Calu3 (cell line): Measurements from ENCODE around the gene MTMR3. TPM values are rescaled to one million over a fixed set of nuclear protein-coding genes. Genes with fewer than 3 reads are reported as not detected.

Experiments used
- BruUV-seq: library from RNA; stranded (reverse); fragments of 400-500 nt; replicated peaks from 2 replicates; lab custom pipeline; 2021; lab: Mats Ljungman, UMichigan
- CTCF ChIA-PET: fragments of 300-600 bp; sonication (Branson Sonifier 250); formaldehyde crosslinking; loops from one replicate; lab custom pipeline; 2022; ENCODE audit warnings: antibody characterized with exemption; lab: Charles Lee
- DNase-seq: peaks from one replicate; pipeline ENCODE4 v3.0.0; 2022
- H3K27ac Mint-ChIP-seq: one replicate; pipeline ENCODE4 v1.8.0; 2022; ENCODE audit warnings: mixed read lengths; ENCODE audit not compliant: unreplicated experiment
- H3K27me3 Mint-ChIP-seq: one replicate; pipeline ENCODE4 v1.8.0; 2022; ENCODE audit warnings: mixed read lengths; ENCODE audit not compliant: unreplicated experiment
- H3K36me3 Mint-ChIP-seq: one replicate; pipeline ENCODE4 v1.8.0; 2022; ENCODE audit warnings: mild to moderate bottlenecking, moderate library complexity, mixed read lengths; ENCODE audit not compliant: insufficient read depth, unreplicated experiment
- H3K4me1 Mint-ChIP-seq: one replicate; pipeline ENCODE4 v1.8.0; 2022; ENCODE audit warnings: mild to moderate bottlenecking, low read depth, mixed read lengths; ENCODE audit not compliant: unreplicated experiment
- H3K4me3 Mint-ChIP-seq: one replicate; pipeline ENCODE4 v1.8.0; 2022; ENCODE audit warnings: mild to moderate bottlenecking, low read depth, moderate library complexity, mixed read lengths; ENCODE audit not compliant: unreplicated experiment
- H3K9me3 Mint-ChIP-seq: one replicate; pipeline ENCODE4 v1.8.0; 2022; ENCODE audit warnings: low read depth, mixed read lengths; ENCODE audit not compliant: unreplicated experiment
- CTCF ChIP-seq: fragments of 200-600 bp; IDR thresholded peaks from one replicate; pipeline ENCODE4 v1.8.0; 2022; ENCODE audit warnings: antibody characterized with exemption; ENCODE audit not compliant: unreplicated experiment
- intact Hi-C: fragments of 100-400 bp; cut with micrococcal nuclease; formaldehyde crosslinking; loops from one replicate; pipeline ENCODE4 v1.10.0; 2022; ENCODE audit not compliant: unreplicated experiment
- total RNA-seq: library from RNA; stranded (reverse); gene quantifications from 2 replicates; pipeline ENCODE4 v1.2.3, GENCODE V29; 2022

The MTMR3 gene
- total RNA-seq, 1 experiment from 2014 or later, result 34.5 TPM

- Mint-ChIP-seq H3K4me1 (peaks cover 74% of the 10 kb centered on the region), H3K9me3 (no peaks in the 10 kb centered on the region), H3K27me3 (no peaks in the 10 kb centered on the region), H3K27ac (peak overlapping the region; percentile 89), H3K36me3 (peaks cover 9% of the 10 kb centered on the region), H3K4me3 (peak overlapping the region; percentile 65)
- BruUV-seq, result TSS peak; percentile 35
- peak; percentile 84 for DNase-seq
- intact Hi-C loops, result loop anchor here (5.0 kb wide), 1 partner anchor 39 kb away; no protein-coding TSS in a partner anchor
- CTCF ChIA-PET, result interaction anchor here (0.5 to 1.8 kb wide), 12 partner anchors 9 to 112 kb away, joined by 3 to 11 read pairs (median 4); partner anchors contain the start of gene MTMR3
- no peak for TF ChIP-seq CTCF
These were observed 25.0 kb downstream of the MTMR3 start for GRCh38 chr22:29907753-29908515.

GRCh38 chr22:29912141-29912540 lies 29.2 kb downstream of the MTMR3 start:
- Mint-ChIP-seq H3K4me1 (peaks cover 83% of the 10 kb centered on the region), H3K36me3 (peaks cover 9% of the 10 kb centered on the region), H3K27me3 (no peaks in the 10 kb centered on the region), H3K27ac (no peak overlapping the region), H3K9me3 (no peaks in the 10 kb centered on the region), H3K4me3 (no peak overlapping the region)
- BruUV-seq, result no TSS peak
- CTCF ChIA-PET, result interaction anchor here (0.5 to 1.0 kb wide), 4 partner anchors 29 to 276 kb away, joined by 3 to 10 read pairs (median 4); partner anchors contain the start of gene MTMR3
- intact Hi-C loops, result no loop called here
- DNase-seq, result no peak
- TF ChIP-seq CTCF, result no peak

- peak; percentile 29 for DNase-seq
- peak overlapping the region; percentile 39 for H3K27ac Mint-ChIP-seq
- TF ChIP-seq CTCF, result no peak
- CTCF ChIA-PET, result interaction anchor here (0.5 to 1.0 kb wide), 5 partner anchors 30 to 276 kb away, joined by 3 to 10 read pairs (median 4); partner anchors contain the start of gene MTMR3
- BruUV-seq, result no TSS peak
- peaks cover 4% of the 10 kb centered on the region for H3K36me3 Mint-ChIP-seq
- H3K9me3 Mint-ChIP-seq, result no peaks in the 10 kb centered on the region
- no peaks in the 10 kb centered on the region for H3K27me3 Mint-ChIP-seq
- intact Hi-C loops, result no loop called here
- peaks cover 77% of the 10 kb centered on the region for H3K4me1 Mint-ChIP-seq
- peak overlapping the region; percentile 24 for H3K4me3 Mint-ChIP-seq
These were observed 29.8 kb downstream of the MTMR3 start for GRCh38 chr22:29912605-29913398.

DNA sequence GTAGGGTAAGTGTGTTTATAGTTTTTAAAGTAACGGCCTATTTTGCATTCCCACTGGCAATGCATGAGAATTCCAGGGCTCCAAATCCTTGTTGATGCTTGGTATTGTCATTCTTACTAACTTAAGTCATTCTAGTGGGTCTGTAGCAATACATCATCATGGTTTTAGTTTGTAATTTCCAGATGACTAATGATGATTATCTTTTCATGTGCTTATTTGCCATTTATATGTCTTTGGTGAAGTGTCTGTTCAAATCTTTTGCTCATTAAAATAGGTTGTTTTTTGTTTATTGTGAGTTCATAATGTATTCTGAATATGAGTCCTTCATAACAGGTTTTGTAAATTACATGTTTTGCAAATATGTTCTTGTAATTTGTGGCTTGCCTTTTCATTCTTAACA lies 31.2 kb downstream of the MTMR3 start:
- Mint-ChIP-seq H3K27me3 (no peaks in the 10 kb centered on the region), H3K27ac (no peak overlapping the region), H3K9me3 (no peaks in the 10 kb centered on the region), H3K36me3 (no peaks in the 10 kb centered on the region), H3K4me1 (peaks cover 64% of the 10 kb centered on the region), H3K4me3 (no peak overlapping the region)
- TF ChIP-seq CTCF, result no peak
- intact Hi-C loops, result no loop called here
- no peak for DNase-seq
- CTCF ChIA-PET, result interaction anchor here (0.7 kb wide), 1 partner anchor 18 kb away, joined by 3 read pairs; no protein-coding TSS in a partner anchor
- no TSS peak for BruUV-seq
